GM10248 (cell line): ENCODE results near the gene MRPL20.
"Not testable (repeated sequence)": the region's sequence is repeated elsewhere in the genome, so short reads cannot be mapped to it uniquely, and the experiment has no call there.

Experiments
- CTCF ChIA-PET: fragments of 300-600 bp; sonication (Branson Sonifier 250); formaldehyde crosslinking; extraction: SDS; loops from one replicate; lab custom pipeline; 2021; ENCODE audit warnings: antibody characterized with exemption; lab: Yijun Ruan, JAX
- POLR2A ChIA-PET: fragments of 350-650 bp; sonication (Branson Sonifier 250); formaldehyde crosslinking; extraction: SDS; loops from one replicate; lab custom pipeline; 2020; ENCODE audit warnings: antibody characterized with exemption; lab: Yijun Ruan, JAX
- DNase-seq: peaks from one replicate; pipeline ENCODE4 v3.0.0; 2012; ENCODE audit errors: extremely low spot score
- CTCF ChIP-seq: IDR thresholded peaks from 2 replicates; pipeline ENCODE4 v1.5.1; 2012; ENCODE audit warnings: mild to moderate bottlenecking, low read depth; ENCODE audit errors: extremely low read depth, missing control alignments, control extremely low read depth

The MRPL20 gene

GRCh38 chr1:1449099-1449739, 42.1 kb upstream of the MRPL20 start, which contains the start of gene ATAD3C:
Gene ATAD3C (plus strand): TSS chr1:1449689. CDS start chr1:1450684, 995 bp downstream.
- CTCF ChIA-PET: no interaction called here
- TF ChIP-seq CTCF: no peak
- no peak for DNase-seq
- POLR2A ChIA-PET: no interaction called here

GRCh38 chr1:1446631-1447030, 39.5 kb upstream of the MRPL20 start:
- DNase-seq, POLR2A ChIA-PET, CTCF ChIA-PET: not testable (repeated sequence)

GRCh38 chr1:1442069-1442770, 35.1 kb upstream of the MRPL20 start:
- ChIA-PET CTCF (interaction anchor here (0.6 to 2.3 kb wide), 9 partner anchors 13 to 96 kb away, joined by 3 to 14 read pairs (median 4); no protein-coding TSS in a partner anchor), POLR2A (no interaction called here)
- no peak for DNase-seq
- no peak for TF ChIP-seq CTCF

- CTCF ChIA-PET: interaction anchor here (0.6 to 2.3 kb wide), 20 partner anchors 10 to 603 kb away, joined by 3 to 14 read pairs (median 4); partner anchors contain the start of genes ANKRD65 and CCNL2
- peak; percentile 87 for DNase-seq
- TF ChIP-seq CTCF: peak; percentile 79
- POLR2A ChIA-PET: no interaction called here
These were observed 34.2 kb upstream of the MRPL20 start for GRCh38 chr1:1441002-1441888.

GRCh38 chr1:1440262-1441001, 33.3 kb upstream of the MRPL20 start:
- ChIA-PET CTCF (interaction anchor here (0.7 to 2.3 kb wide), 14 partner anchors 11 to 604 kb away, joined by 3 to 14 read pairs (median 4); partner anchors contain the start of genes ANKRD65 and CCNL2), POLR2A (no interaction called here)
- no peak for DNase-seq
- TF ChIP-seq CTCF: no peak

- TF ChIP-seq CTCF: no peak
- ChIA-PET POLR2A (no interaction called here), CTCF (interaction anchor here (1.0 to 2.3 kb wide), 7 partner anchors 12 to 65 kb away, joined by 3 to 11 read pairs (median 7); partner anchors contain the start of genes ANKRD65 and CCNL2)
- no peak for DNase-seq
These were observed 32.6 kb upstream of the MRPL20 start for GRCh38 chr1:1439546-1440261.
